Glutamatergic neuron (in vitro differentiated cells): Measurements from ENCODE around the gene GALNT7. TPM values are rescaled to one million over a fixed set of nuclear protein-coding genes. Genes with fewer than 3 reads are reported as not detected.

ENCODE experiments used
- DNase-seq: peaks from one replicate; pipeline ENCODE4 v3.0.0; 2022
- H3K27ac Mint-ChIP-seq: one replicate; pipeline ENCODE4 v1.8.0; 2020; ENCODE audit warnings: mild to moderate bottlenecking, mixed read lengths, inconsistent platforms; ENCODE audit not compliant: unreplicated experiment
- H3K27me3 Mint-ChIP-seq: one replicate; pipeline ENCODE4 v1.8.0; 2020; ENCODE audit warnings: mild to moderate bottlenecking, moderate library complexity, mixed read lengths, inconsistent platforms; ENCODE audit not compliant: unreplicated experiment
- H3K36me3 Mint-ChIP-seq: one replicate; pipeline ENCODE4 v1.8.0; 2020; ENCODE audit warnings: mild to moderate bottlenecking, mixed read lengths, inconsistent platforms; ENCODE audit not compliant: unreplicated experiment
- H3K4me1 Mint-ChIP-seq: one replicate; pipeline ENCODE4 v1.8.0; 2020; ENCODE audit warnings: mild to moderate bottlenecking, low read depth, mixed read lengths, inconsistent platforms; ENCODE audit not compliant: unreplicated experiment
- H3K4me3 Mint-ChIP-seq: one replicate; pipeline ENCODE4 v1.8.0; 2020; ENCODE audit warnings: mild to moderate bottlenecking, mixed read lengths, inconsistent platforms; ENCODE audit not compliant: unreplicated experiment
- H3K9me3 Mint-ChIP-seq: one replicate; pipeline ENCODE4 v1.8.0; 2020; ENCODE audit warnings: mild to moderate bottlenecking, moderate library complexity, mixed read lengths, inconsistent platforms; ENCODE audit not compliant: unreplicated experiment
- total RNA-seq: library from RNA; stranded (reverse); fragmentation: NEBNext Ultra II Directional; extraction: Animal tissue kit (Norgen Biotek cat#: 25700); gene quantifications from one replicate; pipeline ENCODE4 v1.2.1, GENCODE V29; 2021; ENCODE audit not compliant: unreplicated experiment
- TF ChIP-seq, protein P1 (sequence below): fragments of 200-600 bp; sonication (generic); IDR thresholded peaks from one replicate; pipeline ENCODE4 v1.5.0; 2021; ENCODE audit not compliant: partially characterized antibody, unreplicated experiment

The GALNT7 gene
- total RNA-seq, 1 donor from 2014 or later = 17.9 TPM

DNA sequence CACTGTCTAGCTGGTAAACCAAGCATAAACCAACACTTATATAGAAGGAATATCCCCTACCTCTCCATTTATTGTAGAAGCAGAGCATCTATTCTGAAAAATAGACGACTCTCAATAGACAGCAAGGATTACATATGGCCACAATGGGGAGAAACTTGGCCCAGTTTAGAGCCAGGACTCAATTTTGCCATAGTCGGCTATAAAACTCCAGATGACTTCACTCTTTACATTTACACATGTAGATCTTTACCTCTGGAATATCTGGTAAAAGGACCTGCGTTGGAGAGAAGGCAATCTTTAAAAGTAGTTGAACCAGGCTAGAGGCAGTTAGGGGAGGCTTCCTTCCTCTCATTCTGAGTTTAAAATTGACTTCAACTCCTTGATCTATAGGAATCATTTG is 88.2 kb downstream of the GALNT7 start:
- DNase-seq = no peak
- no peak overlapping the region for H3K4me3 Mint-ChIP-seq
- H3K4me1 Mint-ChIP-seq = peaks cover 4% of the 10 kb centered on the region
- no peaks in the 10 kb centered on the region for H3K36me3 Mint-ChIP-seq
- TF ChIP-seq, protein P1, sequence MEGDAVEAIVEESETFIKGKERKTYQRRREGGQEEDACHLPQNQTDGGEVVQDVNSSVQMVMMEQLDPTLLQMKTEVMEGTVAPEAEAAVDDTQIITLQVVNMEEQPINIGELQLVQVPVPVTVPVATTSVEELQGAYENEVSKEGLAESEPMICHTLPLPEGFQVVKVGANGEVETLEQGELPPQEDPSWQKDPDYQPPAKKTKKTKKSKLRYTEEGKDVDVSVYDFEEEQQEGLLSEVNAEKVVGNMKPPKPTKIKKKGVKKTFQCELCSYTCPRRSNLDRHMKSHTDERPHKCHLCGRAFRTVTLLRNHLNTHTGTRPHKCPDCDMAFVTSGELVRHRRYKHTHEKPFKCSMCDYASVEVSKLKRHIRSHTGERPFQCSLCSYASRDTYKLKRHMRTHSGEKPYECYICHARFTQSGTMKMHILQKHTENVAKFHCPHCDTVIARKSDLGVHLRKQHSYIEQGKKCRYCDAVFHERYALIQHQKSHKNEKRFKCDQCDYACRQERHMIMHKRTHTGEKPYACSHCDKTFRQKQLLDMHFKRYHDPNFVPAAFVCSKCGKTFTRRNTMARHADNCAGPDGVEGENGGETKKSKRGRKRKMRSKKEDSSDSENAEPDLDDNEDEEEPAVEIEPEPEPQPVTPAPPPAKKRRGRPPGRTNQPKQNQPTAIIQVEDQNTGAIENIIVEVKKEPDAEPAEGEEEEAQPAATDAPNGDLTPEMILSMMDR = no peak
- H3K27me3 Mint-ChIP-seq = no peaks in the 10 kb centered on the region
- no peaks in the 10 kb centered on the region for H3K9me3 Mint-ChIP-seq
- H3K27ac Mint-ChIP-seq = no peak overlapping the region

DNA sequence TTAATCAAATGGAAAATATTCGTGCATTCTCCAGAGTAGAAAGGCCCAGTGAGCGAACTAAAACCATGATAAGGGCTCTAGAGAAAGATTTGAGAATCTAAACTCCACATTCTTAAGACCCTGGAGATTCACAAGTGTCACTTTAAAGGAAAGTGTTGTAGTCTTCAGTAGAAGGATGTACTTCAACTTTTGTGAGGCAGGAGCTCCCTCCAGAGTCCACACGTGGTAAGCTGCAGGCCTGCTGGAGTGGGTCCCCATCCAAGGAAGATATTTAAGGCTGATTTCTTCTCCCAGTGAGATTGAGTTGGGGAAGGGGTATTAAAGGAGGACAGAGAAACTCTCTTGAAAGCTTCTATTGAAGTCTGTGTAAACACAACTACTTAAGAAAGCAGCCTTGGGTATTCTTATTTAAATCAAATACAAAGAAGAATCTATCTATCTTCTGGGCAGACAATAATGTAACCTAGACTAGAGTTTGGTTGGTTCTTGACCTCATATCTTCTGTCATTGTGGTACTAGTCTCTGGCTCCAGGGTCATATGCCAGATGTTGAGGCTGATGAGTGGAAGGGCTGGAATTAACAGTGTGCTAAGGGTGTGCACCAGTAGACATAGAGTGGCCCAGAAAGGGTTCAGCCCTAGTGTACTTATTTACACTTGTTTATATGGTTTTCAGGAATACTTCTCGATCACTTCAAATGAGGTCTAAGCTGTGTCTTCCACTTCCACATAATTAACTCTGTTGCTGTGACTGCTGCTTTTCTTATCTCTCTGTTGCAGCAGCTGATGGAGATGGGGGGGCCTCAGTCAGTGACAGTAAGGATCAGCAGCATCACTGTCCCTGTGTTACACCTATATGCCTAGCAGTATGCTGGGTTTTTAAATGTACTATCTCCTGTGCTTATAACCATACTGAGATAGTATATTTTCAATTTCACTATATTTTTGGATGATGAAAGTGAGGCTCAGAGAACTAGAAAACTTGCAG is 89.4 kb downstream of the GALNT7 start:
- Mint-ChIP-seq H3K27ac (no peak overlapping the region), H3K4me1 (peaks cover 4% of the 10 kb centered on the region), H3K27me3 (no peaks in the 10 kb centered on the region), H3K36me3 (no peaks in the 10 kb centered on the region), H3K9me3 (no peaks in the 10 kb centered on the region), H3K4me3 (no peak overlapping the region)
- peak; percentile 74 for DNase-seq
- TF ChIP-seq, protein P1 = peak; percentile 35

DNA sequence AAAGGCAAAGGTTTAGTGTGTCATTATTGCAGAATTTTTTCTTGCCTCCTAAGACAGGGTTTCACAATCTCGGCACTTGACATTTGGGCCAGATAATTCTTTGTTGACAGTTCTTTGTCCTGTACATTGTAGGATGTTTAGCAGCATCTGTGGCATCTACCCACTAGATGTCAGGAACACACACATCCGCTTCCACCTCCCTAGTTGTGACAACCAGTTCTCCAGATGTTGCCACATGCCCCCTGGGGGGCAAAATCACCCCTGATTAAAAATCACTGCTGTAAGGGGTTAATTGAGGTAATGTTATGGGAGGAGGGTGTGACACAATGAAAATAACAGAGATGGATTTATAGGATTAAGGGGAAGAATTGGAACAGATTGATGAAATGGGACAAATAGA is 90.3 kb downstream of the GALNT7 start:
- Mint-ChIP-seq H3K27ac (no peak overlapping the region), H3K36me3 (no peaks in the 10 kb centered on the region)

DNA sequence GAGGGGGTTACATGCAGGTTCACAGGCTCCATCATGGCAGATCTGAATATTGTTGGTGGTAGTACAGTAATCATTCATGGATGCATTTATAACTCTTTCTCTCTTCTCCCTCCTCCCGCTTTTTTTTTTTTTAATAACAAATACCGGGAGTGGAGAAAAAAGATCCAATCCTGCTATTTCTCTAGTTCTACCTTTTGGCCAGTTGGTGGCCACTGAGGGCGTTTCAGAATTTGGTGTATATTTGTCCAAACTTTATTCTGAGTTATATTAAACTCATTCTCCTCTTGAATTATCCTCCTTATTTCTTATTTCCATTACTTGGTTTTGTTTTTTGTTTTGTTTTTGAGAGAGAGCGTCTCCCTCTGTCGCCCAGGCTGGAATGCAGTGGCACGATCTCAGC is 90.7 kb downstream of the GALNT7 start:
- H3K9me3 Mint-ChIP-seq = no peaks in the 10 kb centered on the region
- no peak overlapping the region for H3K27ac Mint-ChIP-seq

More for the DNA sequence above, 90.3 kb downstream of the GALNT7 start:
- no peaks in the 10 kb centered on the region for H3K9me3 Mint-ChIP-seq
- H3K4me3 Mint-ChIP-seq = no peak overlapping the region
- H3K4me1 Mint-ChIP-seq = peaks cover 4% of the 10 kb centered on the region
- H3K27me3 Mint-ChIP-seq = no peaks in the 10 kb centered on the region
- TF ChIP-seq, protein P1 = no peak
- DNase-seq = no peak

More for the DNA sequence above, 90.7 kb downstream of the GALNT7 start:
- Mint-ChIP-seq H3K27me3 (no peaks in the 10 kb centered on the region), H3K36me3 (no peaks in the 10 kb centered on the region), H3K4me3 (no peak overlapping the region), H3K4me1 (peaks cover 5% of the 10 kb centered on the region)
- TF ChIP-seq, protein P1 = peak; percentile 39
- no peak for DNase-seq
